Embryonic facial prominence (tissue), 1 donor: Measurements from ENCODE around the gene FGFR3.

ENCODE experiments used
- DNase-seq: peaks from one replicate; pipeline ENCODE4 v3.0.0-alpha.2; 2016; ENCODE audit errors: extremely low spot score

FGFR3 gene

GRCh38 chr4:1788254-1788973 is 4.7 kb upstream of the FGFR3 start:
- no peak for DNase-seq

- DNase-seq = no peak
Measured at GRCh38 chr4:1789552-1789951, 3.5 kb upstream of the FGFR3 start.

GRCh38 chr4:1790005-1790404 is 3.1 kb upstream of the FGFR3 start:
- no peak for DNase-seq

GRCh38 chr4:1792158-1792831 is 798 bp upstream of the FGFR3 start:
- no peak for DNase-seq

- no peak for DNase-seq
Measured at GRCh38 chr4:1793496-1793840, 375 bp downstream of the FGFR3 start.

GRCh38 chr4:1793940-1794808 is 1.1 kb downstream of the FGFR3 start:
- no peak for DNase-seq

GRCh38 chr4:1794809-1795298 is 1.8 kb downstream of the FGFR3 start:
- no peak for DNase-seq

GRCh38 chr4:1795299-1796195 is 2.5 kb downstream of the FGFR3 start:
- DNase-seq = no peak

- no peak for DNase-seq
Measured at GRCh38 chr4:1796486-1797204, 3.6 kb downstream of the FGFR3 start.

GRCh38 chr4:1797298-1797860 is 4.3 kb downstream of the FGFR3 start:
- DNase-seq = no peak

- DNase-seq = no peak
Measured at GRCh38 chr4:1797861-1798579, 4.9 kb downstream of the FGFR3 start.

- DNase-seq = no peak
Measured at GRCh38 chr4:1798580-1799386, 5.7 kb downstream of the FGFR3 start.

GRCh38 chr4:1799387-1800375 is 6.6 kb downstream of the FGFR3 start:
- DNase-seq = no peak

GRCh38 chr4:1800805-1801204 is 7.7 kb downstream of the FGFR3 start:
- DNase-seq = no peak

GRCh38 chr4:1801286-1801958 is 8.3 kb downstream of the FGFR3 start:
- DNase-seq = no peak

- no peak for DNase-seq
Measured at GRCh38 chr4:1802151-1802715, 9.1 kb downstream of the FGFR3 start.
